Measurements from ENCODE around the gene EXD2.

DNA sequence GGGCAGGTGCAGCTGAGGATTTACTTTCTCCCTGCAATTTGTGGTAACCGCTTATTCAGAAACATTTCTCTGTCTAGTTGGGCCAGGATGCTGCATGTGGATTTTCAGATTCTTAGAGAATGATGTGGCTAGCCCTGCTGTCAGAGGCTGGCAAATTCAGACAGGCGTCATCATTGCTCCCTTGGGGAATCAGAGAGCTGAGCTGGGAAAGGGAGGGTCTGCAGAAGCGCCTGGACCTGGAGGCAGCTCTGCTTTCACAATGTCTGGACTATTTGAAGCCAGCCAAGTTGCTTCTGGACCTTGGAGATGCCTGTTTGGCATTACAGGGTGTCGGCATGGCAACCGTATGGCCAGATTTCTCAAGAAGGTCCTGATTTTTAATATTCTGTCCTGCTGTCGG is 72.1 kb downstream of the EXD2 start:
- TF ChIP-seq EZH2 (IDR thresholded peaks at IDR 0.05; ENCODE audit: insufficient read depth, poor library complexity, severe bottlenecking), result no peak
- TF ChIP-seq EZH2phosphoT487 (IDR thresholded peaks at IDR 0.05; ENCODE audit: insufficient read depth, low read depth), result no peak

All from GM23248 (cell line).